Thymus (tissue), 11 donors: Measurements from ENCODE around the gene LSM14A. TPM values are rescaled to one million over a fixed set of nuclear protein-coding genes. Genes with fewer than 3 reads are reported as not detected.
A peak's percentile ranks its signal among the peaks of the same experiment; 100 is the strongest.
"Not testable (repeated sequence)": the region's sequence is repeated elsewhere in the genome, so short reads cannot be mapped to it uniquely, and the experiment has no call there.

Experiments used
- DNase-seq, 9 donors: peaks; one replicate each; pipeline ENCODE4 v3.0.0-alpha.2; 2013; ENCODE audit warnings: low spot score in 9 of 9, low read depth in 6 of 9, missing footprints in 1 of 9
- H3K27ac ChIP-seq, 2 donors: one replicate each; pipeline ENCODE4 v1.5.1; 2013; ENCODE audit warnings: control low read depth in 1 of 2, low read depth in 1 of 2, low read length in 1 of 2, mild to moderate bottlenecking in 1 of 2, moderate library complexity in 1 of 2
- H3K27me3 ChIP-seq, 2 donors: one replicate each; pipeline ENCODE4 v1.5.1; 2013; ENCODE audit warnings: low read length in 1 of 2; ENCODE audit not compliant: control insufficient read depth in 2 of 2, insufficient read depth in 1 of 2
- H3K36me3 ChIP-seq, 2 donors: one replicate each; pipeline ENCODE4 v1.5.1; 2013; ENCODE audit warnings: low read length in 1 of 2, mild to moderate bottlenecking in 1 of 2, moderate library complexity in 1 of 2; ENCODE audit not compliant: control insufficient read depth in 2 of 2, insufficient read depth in 2 of 2
- H3K4me1 ChIP-seq, 2 donors: one replicate each; pipeline ENCODE4 v1.5.1; 2013; ENCODE audit warnings: low read length in 2 of 2; ENCODE audit not compliant: control insufficient read depth in 2 of 2, insufficient read depth in 2 of 2
- H3K4me3 ChIP-seq, 2 donors: one replicate each; pipeline ENCODE4 v1.5.1; 2013; ENCODE audit warnings: low read length in 2 of 2, control low read depth in 1 of 2, mild to moderate bottlenecking in 1 of 2
- H3K9me3 ChIP-seq, 2 donors: one replicate each; pipeline ENCODE4 v1.5.1; 2013; ENCODE audit warnings: low read length in 1 of 2, mild to moderate bottlenecking in 1 of 2; ENCODE audit not compliant: control insufficient read depth in 2 of 2, insufficient read depth in 1 of 2
- WGBS: extraction: QIAGEN DNeasy Blood & Tissue Kit; methylation state at CpG from one replicate; pipeline ENCODE4 v1.1.7; 2013; 5-methylcytosine and 5-hydroxymethylcytosine counted together
- polyA plus RNA-seq: library from polyadenylated mRNA; stranded (reverse); fragments of 200-250 nt; gene quantifications from one replicate; pipeline ENCODE4 v1.2.3, GENCODE V29; 2013
- total RNA-seq: library from RNA; stranded (reverse); fragments of 120-200 nt; gene quantifications from one replicate; pipeline ENCODE4 v1.2.4, GENCODE V29; 2013
- donor health status: healthy.

Gene LSM14A
- total and polyA plus RNA-seq, 2 donors, result 53.3 to 91.2 TPM

DNA sequence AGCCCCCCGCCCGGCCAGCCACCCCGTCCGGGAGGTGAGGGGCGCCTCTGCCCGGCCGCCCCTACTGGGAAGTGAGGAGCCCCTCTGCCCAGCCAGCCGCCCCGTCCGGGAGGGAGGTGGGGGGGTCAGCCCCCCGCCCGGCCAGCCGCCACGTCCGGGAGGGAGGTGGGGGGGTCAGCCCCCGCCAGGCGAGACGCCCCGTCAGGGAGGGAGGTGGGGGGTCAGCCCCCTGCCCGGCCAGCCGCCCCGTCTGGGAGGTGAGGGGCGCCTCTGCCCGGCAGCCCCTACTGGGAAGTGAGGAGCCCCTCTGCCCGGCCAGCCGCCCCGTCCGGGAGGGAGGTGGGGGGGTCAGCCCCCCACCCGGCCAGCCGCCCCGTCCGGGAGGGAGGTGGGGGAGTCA lies 39.6 kb upstream of the LSM14A start:
- not testable (repeated sequence) for DNase-seq, H3K36me3 ChIP-seq, H3K4me1 ChIP-seq, H3K4me3 ChIP-seq, H3K27ac ChIP-seq, H3K9me3 ChIP-seq, H3K27me3 ChIP-seq
- 95% methylated on average over 18 of the region's 32 CpGs for WGBS

DNA sequence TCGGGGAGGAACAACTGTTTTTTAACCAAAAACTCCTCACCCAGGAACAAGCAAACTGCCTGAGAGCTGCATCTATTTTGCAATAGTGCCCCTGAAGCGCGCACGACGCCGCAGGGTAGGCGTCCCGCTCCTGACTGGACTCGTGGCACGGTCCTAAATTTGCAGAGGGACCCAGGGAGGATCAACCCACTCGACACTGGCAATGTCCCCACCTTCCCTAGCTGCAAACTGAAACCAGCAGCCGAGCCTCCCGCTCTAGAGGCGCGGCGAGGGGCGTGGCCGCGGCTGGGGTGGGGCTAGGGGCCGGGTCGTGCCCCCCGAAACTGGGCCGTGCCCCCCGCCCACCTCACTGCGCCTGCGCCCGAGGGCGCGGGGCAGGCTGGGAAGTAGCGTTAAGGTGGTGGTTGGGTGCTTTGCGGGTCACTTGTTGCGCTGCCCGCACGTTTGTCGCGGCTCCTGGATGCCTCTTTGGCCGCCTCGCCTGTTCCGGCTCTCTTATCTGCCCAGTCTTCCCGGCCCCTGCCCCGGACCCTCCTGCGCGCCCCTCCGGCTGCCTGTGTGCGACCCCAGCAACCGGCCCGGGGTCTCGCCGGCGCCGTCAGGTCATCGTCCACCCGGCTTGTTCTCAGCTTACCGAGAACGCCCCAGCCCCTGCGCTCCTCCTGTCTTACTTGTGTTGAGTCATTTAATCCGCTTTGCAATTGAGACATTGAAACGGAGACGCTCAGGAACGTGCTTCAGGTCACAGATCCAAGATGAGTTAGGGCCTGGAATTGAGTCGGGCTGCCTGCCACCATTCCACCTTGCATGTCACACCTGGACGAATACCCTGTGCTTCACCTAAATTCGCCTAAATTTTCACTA lies 37.9 kb upstream of the LSM14A start:
- H3K36me3 ChIP-seq, result no peaks in the 10 kb centered on the region
- DNase-seq, result peak; percentile 67 to 95 (median 89)
- H3K4me1 ChIP-seq, result peaks cover 0 to 6% of the 10 kb centered on the region in 2 donors
- under 1% methylated on average over 63 of the region's 63 CpGs for WGBS
- H3K27ac ChIP-seq, result peak overlapping the region; percentile 78 to 94
- H3K4me3 ChIP-seq, result peak overlapping the region; percentile 85 to 97
- no peaks in the 10 kb centered on the region for H3K27me3 ChIP-seq
- no peaks in the 10 kb centered on the region for H3K9me3 ChIP-seq

DNA sequence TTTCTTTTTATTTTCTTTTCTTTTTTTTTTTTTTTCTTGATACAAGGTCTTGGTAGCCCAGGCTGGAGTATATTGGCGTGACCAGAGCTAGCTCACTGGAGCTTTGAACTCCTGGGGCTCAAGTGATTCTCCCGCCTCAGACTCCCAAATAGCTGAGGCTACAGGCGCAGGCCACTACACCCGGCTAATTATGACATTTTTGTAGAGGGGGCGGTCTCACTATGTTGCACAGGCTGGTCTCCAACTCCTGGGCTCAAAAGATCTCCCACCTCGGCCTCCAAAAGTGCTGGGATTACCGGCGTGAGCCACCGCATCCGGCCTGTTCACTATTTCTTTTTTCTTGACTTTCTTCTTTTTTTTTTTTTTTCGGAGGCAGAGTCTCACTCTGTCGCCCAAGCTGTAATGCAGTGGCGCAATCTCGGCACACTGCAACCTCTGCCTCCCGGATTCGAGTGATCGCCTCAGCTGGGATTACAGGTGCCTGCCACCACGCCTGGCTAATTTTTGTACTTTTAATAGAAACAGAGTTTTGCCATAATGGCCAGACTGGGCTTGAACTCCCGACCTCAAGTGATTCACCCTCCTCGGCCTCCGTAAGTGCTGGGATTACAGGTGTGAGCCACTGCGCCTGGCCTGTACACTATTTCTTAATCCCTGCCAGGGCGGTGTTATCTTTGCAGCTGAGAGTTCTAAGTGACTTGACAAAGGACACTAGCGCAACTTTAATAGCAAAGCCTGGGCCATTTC lies 37.1 kb upstream of the LSM14A start:
- no peak for DNase-seq
- Histone ChIP-seq H3K27me3 (no peaks in the 10 kb centered on the region), H3K9me3 (no peaks in the 10 kb centered on the region), H3K4me3 (peak overlapping the region; percentile 85 to 97), H3K4me1 (peaks cover 0 to 6% of the 10 kb centered on the region in 2 donors), H3K27ac (no peak overlapping the region), H3K36me3 (no peaks in the 10 kb centered on the region)
- WGBS, result 92% methylated on average over 24 of the region's 24 CpGs

GRCh38 chr19:34135821-34136611 lies 36.3 kb upstream of the LSM14A start:
- H3K4me1 ChIP-seq, result peaks cover 0 to 6% of the 10 kb centered on the region in 2 donors
- no peak overlapping the region for H3K27ac ChIP-seq
- 97% methylated on average over 7 of the region's 7 CpGs for WGBS

GRCh38 chr19:34141025-34141424 lies 31.3 kb upstream of the LSM14A start:
- Histone ChIP-seq H3K4me1 (no peaks in the 10 kb centered on the region), H3K27me3 (no peaks in the 10 kb centered on the region), H3K27ac (no peak overlapping the region), H3K36me3 (no peaks in the 10 kb centered on the region), H3K4me3 (no peak overlapping the region), H3K9me3 (no peaks in the 10 kb centered on the region)
- no peak for DNase-seq
- 75% methylated on average over 5 of the region's 5 CpGs for WGBS

More at GRCh38 chr19:34135821-34136611, 36.3 kb upstream of the LSM14A start:
- DNase-seq, result no peak
- Histone ChIP-seq H3K9me3 (no peaks in the 10 kb centered on the region), H3K27me3 (no peaks in the 10 kb centered on the region), H3K36me3 (no peaks in the 10 kb centered on the region), H3K4me3 (no peak overlapping the region)

GRCh38 chr19:34142440-34142839 lies 29.9 kb upstream of the LSM14A start:
- no peaks in the 10 kb centered on the region for H3K4me1 ChIP-seq
- no peaks in the 10 kb centered on the region for H3K36me3 ChIP-seq
- H3K27ac ChIP-seq, result no peak overlapping the region
- DNase-seq, result no peak
- no peak overlapping the region for H3K4me3 ChIP-seq
- WGBS, result 82% methylated on average over 3 of the region's 3 CpGs
- H3K9me3 ChIP-seq, result no peaks in the 10 kb centered on the region
- no peaks in the 10 kb centered on the region for H3K27me3 ChIP-seq

GRCh38 chr19:34145741-34146202 lies 26.5 kb upstream of the LSM14A start:
- Histone ChIP-seq H3K36me3 (no peaks in the 10 kb centered on the region), H3K4me1 (no peaks in the 10 kb centered on the region), H3K9me3 (no peaks in the 10 kb centered on the region), H3K27ac (no peak overlapping the region), H3K27me3 (no peaks in the 10 kb centered on the region), H3K4me3 (no peak overlapping the region)
- DNase-seq, result peak in 8 of 9 donors; percentile 28 to 72 (median 55)
- WGBS, result 15% methylated on average over 7 of the region's 7 CpGs

DNA sequence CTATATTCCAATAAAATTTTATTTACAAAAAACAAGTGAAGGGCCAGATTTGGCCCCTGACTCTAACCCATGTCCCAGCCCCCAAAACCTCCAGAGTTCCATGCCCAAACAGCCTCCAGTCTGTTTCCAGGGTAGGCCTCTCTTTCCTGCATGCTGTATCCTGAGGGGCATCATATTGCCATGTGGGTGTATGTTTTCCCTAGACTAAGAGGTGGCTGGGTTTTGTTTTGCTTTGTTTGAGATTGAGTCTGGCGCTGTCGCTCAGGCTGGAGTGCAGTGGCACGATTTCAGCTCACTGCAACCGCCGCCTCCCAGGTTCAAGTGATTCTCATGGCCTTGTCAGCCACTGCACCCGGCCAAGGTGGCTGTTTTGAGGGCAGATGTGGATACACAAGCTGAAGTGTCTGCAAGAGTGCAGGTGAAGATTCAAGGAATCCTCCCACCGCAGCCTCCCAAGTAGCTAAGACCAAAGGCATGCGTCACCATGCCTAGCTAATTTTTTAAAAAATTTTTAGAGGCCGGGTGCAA lies 23.6 kb upstream of the LSM14A start:
- Histone ChIP-seq H3K36me3 (no peaks in the 10 kb centered on the region), H3K27me3 (no peaks in the 10 kb centered on the region), H3K27ac (no peak overlapping the region), H3K9me3 (no peaks in the 10 kb centered on the region), H3K4me3 (no peak overlapping the region), H3K4me1 (no peaks in the 10 kb centered on the region)
- no peak for DNase-seq
- WGBS, result 95% methylated on average over 9 of the region's 9 CpGs
